OCI-LY3 (cell line): ENCODE data around the gene MS4A4A.

Source experiments
- H2AFZ ChIP-seq: fragments of 200-600, 300-600 bp; shearing (Covaris generic); 2 replicates; pipeline ENCODE4 v1.6.0; 2014; ENCODE audit warnings: antibody characterized with exemption, low read depth, low read length
- H3K27ac ChIP-seq: fragments of 200-600, 300-600 bp; sonication (generic); 2 replicates; pipeline ENCODE4 v1.5.1; 2014; ENCODE audit warnings: mild to moderate bottlenecking, low read length, moderate library complexity, mixed read lengths
- H3K27me3 ChIP-seq: fragments of 200-600, 300-600 bp; sonication (generic); 2 replicates; pipeline ENCODE4 v1.6.1; 2014; ENCODE audit warnings: low read depth, low read length, mixed read lengths
- H3K36me3 ChIP-seq: fragments of 200-600, 300-600 bp; sonication (generic); replicated peaks from 2 replicates; pipeline ENCODE3; 2014; ENCODE audit warnings: low read depth, low read length, mixed read lengths
- H3K4me1 ChIP-seq: fragments of 300-600, 200-600 bp; sonication (generic); 2 replicates; pipeline ENCODE4 v1.6.1; 2014; ENCODE audit warnings: low read length, mixed read lengths
- H3K4me2 ChIP-seq: fragments of 200-600, 300-600 bp; sonication (generic); 2 replicates; pipeline ENCODE4 v1.6.1; 2014; ENCODE audit warnings: low read length, mixed read lengths
- H3K4me3 ChIP-seq: fragments of 300-600, 200-600 bp; sonication (generic); 2 replicates; pipeline ENCODE4 v1.5.1; 2014; ENCODE audit warnings: antibody characterized with exemption, mild to moderate bottlenecking, low read length, moderate library complexity
- H3K79me2 ChIP-seq: fragments of 300-600, 200-600 bp; shearing (Covaris generic); 2 replicates; pipeline ENCODE4 v1.6.1; 2014; ENCODE audit warnings: mild to moderate bottlenecking, low read length, mixed read lengths
- H3K9ac ChIP-seq: fragments of 300-600, 200-600 bp; shearing (Covaris generic); 2 replicates; pipeline ENCODE4 v1.6.0; 2014; ENCODE audit warnings: mild to moderate bottlenecking, low read length, moderate library complexity
- H3K9me3 ChIP-seq: fragments of 200-600, 300-600 bp; shearing (Covaris generic); 2 replicates; pipeline ENCODE4 v1.6.1; 2014; ENCODE audit warnings: low read length, mixed read lengths; ENCODE audit not compliant: insufficient read depth
- H4K20me1 ChIP-seq: fragments of 200-600, 300-600 bp; sonication (generic); 2 replicates; pipeline ENCODE4 v1.6.1; 2016; ENCODE audit warnings: low read length, mixed read lengths; ENCODE audit not compliant: insufficient read depth
- EZH2phosphoT487 ChIP-seq: fragments of 200-600 bp; shearing (Covaris generic); IDR thresholded peaks from 2 replicates; pipeline ENCODE4 v1.6.1; 2018; ENCODE audit warnings: antibody characterized with exemption, mixed run types, low read depth
- TF ChIP-seq, protein P1 (sequence below): fragments of 200-600, 300-600 bp; sonication (generic); IDR thresholded peaks from 2 replicates; pipeline ENCODE4 v1.5.1; 2014; ENCODE audit warnings: antibody characterized with exemption, low read length, low read depth

The MS4A4A gene

DNA sequence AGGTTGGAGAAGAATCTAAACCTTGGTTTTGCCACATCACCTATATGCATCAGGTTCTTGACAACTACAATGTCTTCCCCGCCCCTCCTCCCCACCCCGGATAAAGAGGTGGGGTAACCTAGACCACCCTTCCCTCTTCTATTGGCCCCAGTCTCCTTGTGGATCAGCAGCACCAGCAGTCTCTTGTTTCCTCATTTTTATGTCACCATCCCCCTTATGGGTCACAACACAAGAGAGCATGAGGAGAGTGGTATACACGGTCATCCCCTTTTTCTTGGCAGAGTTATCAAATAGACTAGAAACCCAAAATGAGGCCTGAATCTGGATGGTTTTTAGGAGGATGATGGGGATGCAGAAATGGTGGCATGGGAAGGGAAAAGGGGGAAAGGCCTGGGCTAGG, 38.7 kb upstream of the MS4A4A start:
- TF ChIP-seq, protein P1, sequence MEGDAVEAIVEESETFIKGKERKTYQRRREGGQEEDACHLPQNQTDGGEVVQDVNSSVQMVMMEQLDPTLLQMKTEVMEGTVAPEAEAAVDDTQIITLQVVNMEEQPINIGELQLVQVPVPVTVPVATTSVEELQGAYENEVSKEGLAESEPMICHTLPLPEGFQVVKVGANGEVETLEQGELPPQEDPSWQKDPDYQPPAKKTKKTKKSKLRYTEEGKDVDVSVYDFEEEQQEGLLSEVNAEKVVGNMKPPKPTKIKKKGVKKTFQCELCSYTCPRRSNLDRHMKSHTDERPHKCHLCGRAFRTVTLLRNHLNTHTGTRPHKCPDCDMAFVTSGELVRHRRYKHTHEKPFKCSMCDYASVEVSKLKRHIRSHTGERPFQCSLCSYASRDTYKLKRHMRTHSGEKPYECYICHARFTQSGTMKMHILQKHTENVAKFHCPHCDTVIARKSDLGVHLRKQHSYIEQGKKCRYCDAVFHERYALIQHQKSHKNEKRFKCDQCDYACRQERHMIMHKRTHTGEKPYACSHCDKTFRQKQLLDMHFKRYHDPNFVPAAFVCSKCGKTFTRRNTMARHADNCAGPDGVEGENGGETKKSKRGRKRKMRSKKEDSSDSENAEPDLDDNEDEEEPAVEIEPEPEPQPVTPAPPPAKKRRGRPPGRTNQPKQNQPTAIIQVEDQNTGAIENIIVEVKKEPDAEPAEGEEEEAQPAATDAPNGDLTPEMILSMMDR = no peak
- no peak for TF ChIP-seq EZH2phosphoT487
- Histone ChIP-seq H3K9ac (no peak overlapping the region), H3K79me2 (no peaks in the 10 kb centered on the region), H3K4me3 (no peak overlapping the region), H2AFZ (no peak overlapping the region), H3K27me3 (peaks cover 7% of the 10 kb centered on the region; the same call in 1 of the 2 replicates), H3K9me3 (no peaks in the 10 kb centered on the region; the same call in 1 of the 2 replicates), H3K4me2 (no peak overlapping the region), H3K36me3 (no peaks in the 10 kb centered on the region), H3K4me1 (peaks cover 5% of the 10 kb centered on the region; the same call in 1 of the 2 replicates), H4K20me1 (no peaks in the 10 kb centered on the region), H3K27ac (no peak overlapping the region)

DNA sequence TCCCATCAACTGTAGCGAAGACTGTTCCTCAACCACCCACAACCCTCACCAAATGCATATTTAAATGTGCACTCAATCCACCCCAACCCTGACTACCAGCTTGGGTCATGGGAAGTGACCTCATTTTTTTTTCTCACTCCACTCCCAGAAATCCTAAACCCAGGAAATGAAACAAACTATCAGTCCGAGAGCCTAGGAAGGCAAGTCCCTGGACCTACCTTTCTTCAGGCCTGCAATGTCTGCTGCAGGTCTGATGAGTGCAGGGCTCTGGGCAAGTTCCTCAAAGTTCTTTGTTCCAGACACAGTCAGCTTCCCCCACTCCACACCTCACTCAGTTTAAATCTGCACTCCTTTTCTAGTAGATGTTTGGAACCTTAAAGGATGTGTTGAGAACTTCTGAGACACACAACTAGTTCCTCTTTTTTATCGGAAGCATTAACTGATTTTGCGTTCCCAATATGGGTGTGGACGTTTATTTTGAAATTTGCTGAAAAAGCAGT, 37.7 kb upstream of the MS4A4A start, which contains the start of gene MS4A4E:
MS4A4E (minus strand) TSS at position 398 of the 500 bp plus-strand sequence. CDS start 13,082 bp downstream, outside the sequence.
- H3K27ac ChIP-seq = no peak within 1 kb of the TSS
- no peaks in the 10 kb centered on the region for H3K79me2 ChIP-seq
- H3K27me3 ChIP-seq = peaks cover 7% of the 10 kb centered on the region; the same call in 1 of the 2 replicates
- no peak within 1 kb of the TSS for H3K9ac ChIP-seq
- no peak within 1 kb of the TSS for H2AFZ ChIP-seq
- no peak within 1 kb of the TSS for H3K4me3 ChIP-seq
- H4K20me1 ChIP-seq = no peaks in the 10 kb centered on the region
- H3K4me2 ChIP-seq = no peak within 1 kb of the TSS
- no peaks in the 10 kb centered on the region; the same call in 1 of the 2 replicates for H3K9me3 ChIP-seq
- H3K4me1 ChIP-seq = peaks cover 5% of the 10 kb centered on the region; the same call in 1 of the 2 replicates
- no peaks in the 10 kb centered on the region for H3K36me3 ChIP-seq
- TF ChIP-seq, protein P1 = no peak
- no peak for TF ChIP-seq EZH2phosphoT487

DNA sequence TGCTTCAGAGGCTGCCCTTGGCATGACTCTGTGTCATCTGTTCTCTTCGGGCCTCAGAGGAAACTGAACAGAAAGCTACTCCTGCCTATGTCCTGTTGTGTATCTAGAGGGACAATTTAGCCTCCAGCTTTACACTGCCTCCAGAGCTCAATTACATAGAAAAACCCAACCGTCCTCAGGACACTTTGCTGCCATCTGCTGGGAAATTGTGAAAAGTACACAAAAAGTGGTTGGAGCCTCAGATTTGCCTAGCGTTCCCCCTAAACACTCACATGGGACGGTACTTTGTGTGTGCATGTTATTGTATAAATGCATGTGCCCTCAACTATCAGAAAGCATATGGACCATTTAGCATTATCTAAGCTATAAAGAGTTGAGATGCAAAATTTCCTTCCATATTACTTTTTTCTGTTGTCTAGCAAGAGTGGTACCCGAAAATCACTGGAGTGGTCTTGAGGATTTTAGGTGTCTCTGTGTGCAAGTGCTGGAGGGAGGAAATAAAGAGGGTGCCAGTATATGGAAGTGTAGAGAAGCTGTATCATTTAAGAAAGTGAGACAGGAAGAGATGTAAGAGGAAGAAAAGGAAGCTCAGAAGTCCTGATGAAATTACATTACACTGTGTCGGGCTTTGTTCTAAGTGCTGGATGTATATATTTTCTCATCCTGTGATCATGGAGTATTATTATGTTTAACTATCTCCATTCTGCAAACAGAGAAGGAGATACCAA, 28.8 kb upstream of the MS4A4A start:
- H3K79me2 ChIP-seq = no peaks in the 10 kb centered on the region
- H3K36me3 ChIP-seq = peaks cover 13% of the 10 kb centered on the region
- H3K27ac ChIP-seq = no peak overlapping the region
- no peak for TF ChIP-seq EZH2phosphoT487
- TF ChIP-seq, protein P1 = peak; percentile 84
- peak overlapping the region; percentile 12; the same call in 1 of the 2 replicates for H3K4me3 ChIP-seq
- H3K9ac ChIP-seq = no peak overlapping the region
- H4K20me1 ChIP-seq = no peaks in the 10 kb centered on the region
- H3K4me1 ChIP-seq = peaks cover 7% of the 10 kb centered on the region
- H2AFZ ChIP-seq = peak overlapping the region; percentile 9; the same call in 1 of the 2 replicates
- no peaks in the 10 kb centered on the region for H3K27me3 ChIP-seq
- peak overlapping the region; percentile 48 for H3K4me2 ChIP-seq
- peaks cover 25% of the 10 kb centered on the region for H3K9me3 ChIP-seq
